ENCODE measurements around the gene EEF1A2.
A peak's percentile ranks its signal among the peaks of the same experiment; 100 is the strongest.

The EEF1A2 gene

GRCh38 chr20:63466861-63467260 lies 32.0 kb downstream of the EEF1A2 start:
- DNase-seq, result no peak

DNA sequence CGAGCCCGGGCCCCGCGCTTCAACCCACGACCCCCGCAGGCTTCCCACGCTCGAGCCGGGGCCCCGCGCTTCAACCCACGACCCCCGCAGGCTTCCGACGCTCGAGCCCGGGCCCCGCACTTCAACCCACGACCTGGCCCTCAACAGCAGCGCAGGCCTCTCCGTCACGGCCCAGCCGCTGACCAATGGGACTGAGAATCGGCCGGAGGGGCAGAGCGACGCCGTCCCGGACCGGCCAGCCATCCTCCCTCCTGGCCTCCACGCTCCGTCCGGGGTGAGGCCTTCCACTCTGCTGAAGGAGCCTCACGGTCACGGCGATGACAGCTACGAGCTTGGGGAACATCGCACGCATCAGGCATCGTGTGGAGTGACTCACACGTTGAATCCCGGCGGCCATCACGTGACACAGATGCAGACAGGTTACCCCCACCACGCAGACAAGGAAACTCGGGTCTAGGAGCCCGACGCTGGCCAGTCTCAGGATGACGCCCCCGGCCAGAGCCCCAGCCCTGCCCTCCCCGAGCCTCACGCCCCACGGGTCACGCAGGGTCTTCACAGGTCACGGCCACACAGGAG lies 32.5 kb downstream of the EEF1A2 start:
- no peak for DNase-seq

- DNase-seq, result peak; percentile 56
Observed at GRCh38 chr20:63465380-63466249, 33.3 kb downstream of the EEF1A2 start.

- no peak for DNase-seq
Observed at GRCh38 chr20:63464289-63464635, 34.6 kb downstream of the EEF1A2 start.

- DNase-seq, result no peak
Observed at GRCh38 chr20:63463400-63464288, 35.2 kb downstream of the EEF1A2 start.

GRCh38 chr20:63462244-63462643 lies 36.6 kb downstream of the EEF1A2 start:
- DNase-seq, result no peak

DNA sequence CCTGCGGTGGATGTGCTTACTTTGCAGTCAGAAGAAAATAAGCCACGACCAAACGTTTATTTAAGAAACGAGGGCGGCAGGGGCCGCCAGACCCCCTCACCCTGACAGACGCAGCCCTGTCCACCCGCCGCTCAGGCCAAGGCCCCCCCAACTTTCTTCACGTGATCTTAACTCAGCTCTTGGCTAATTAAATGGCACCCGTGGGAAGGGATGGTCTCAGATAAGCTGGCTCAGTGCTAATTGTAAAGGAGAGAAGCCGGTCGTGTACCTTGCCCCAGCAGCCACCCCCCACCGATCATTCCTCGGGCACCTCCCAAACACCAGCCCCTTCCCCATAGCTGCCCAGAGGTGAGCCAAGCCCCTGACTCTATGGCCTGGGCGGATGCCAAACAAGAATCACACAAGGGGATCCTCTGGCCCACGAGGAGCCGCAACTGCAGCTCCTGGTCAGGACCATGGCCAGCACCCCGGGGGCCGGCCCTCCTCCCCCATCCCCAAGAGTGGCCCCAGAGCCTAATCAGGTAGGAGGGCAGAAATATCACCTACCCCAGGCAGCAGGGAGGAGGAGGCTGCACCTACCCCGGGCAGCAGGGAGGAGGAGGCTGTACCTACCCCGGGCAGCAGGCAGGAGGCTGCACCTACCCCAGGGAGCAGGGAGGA lies 37.6 kb downstream of the EEF1A2 start:
- DNase-seq, result peak; percentile 57

DNA sequence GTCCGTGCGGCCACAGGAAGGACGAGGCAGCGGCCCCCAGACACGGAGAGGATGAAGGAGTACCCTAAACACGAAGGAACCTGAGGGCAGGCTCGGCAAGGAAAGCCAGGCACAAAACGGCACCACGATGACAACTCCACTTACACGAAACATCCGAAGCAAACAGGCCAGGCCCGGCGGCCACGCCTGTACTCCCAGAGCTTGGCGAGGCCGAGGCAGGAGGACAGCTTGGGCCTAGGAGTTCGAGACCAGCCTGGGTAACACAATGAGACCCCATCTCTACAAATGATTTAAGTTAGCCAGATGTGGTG lies 39.9 kb downstream of the EEF1A2 start:
- DNase-seq, result no peak

GRCh38 chr20:63458170-63459069 lies 40.5 kb downstream of the EEF1A2 start:
- DNase-seq, result no peak

DNA sequence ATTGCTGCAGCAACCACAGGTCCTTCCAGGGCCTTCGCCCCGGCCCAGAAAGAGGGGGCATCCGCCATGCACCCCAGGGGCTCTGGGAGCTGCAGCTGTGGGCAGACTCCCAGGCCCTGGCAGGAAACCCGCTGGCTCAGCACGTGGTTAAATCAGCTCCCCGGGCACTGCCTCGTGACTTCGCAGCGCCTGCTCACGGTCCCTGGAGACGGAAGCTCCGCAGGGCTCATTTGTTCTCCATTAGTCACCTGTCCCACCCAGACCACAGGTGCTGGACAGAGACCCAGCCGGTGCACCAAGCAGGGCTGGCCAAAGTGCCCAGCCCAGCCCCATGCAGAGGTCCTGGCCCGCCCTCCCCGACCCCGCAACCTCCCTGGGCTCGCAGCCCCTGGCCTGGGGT lies 41.1 kb downstream of the EEF1A2 start:
- DNase-seq, result peak; percentile 90

- no peak for DNase-seq
Observed at GRCh38 chr20:63456429-63457284, 42.2 kb downstream of the EEF1A2 start.

DNA sequence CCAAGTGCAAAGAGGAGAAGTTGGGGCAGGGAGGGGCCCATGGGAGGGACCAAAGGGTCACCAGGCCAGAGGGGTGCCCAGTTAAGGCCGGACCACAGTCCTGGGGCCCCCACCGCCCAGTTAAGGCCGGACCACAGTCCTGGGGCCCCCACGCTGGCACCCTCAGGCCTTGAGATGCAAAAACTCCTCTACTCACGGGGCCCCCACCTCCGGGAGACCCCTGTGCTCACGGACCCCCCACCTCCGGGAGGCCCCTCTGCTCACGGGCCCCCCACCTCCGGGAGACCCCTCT lies 43.4 kb downstream of the EEF1A2 start:
- no peak for DNase-seq

DNA sequence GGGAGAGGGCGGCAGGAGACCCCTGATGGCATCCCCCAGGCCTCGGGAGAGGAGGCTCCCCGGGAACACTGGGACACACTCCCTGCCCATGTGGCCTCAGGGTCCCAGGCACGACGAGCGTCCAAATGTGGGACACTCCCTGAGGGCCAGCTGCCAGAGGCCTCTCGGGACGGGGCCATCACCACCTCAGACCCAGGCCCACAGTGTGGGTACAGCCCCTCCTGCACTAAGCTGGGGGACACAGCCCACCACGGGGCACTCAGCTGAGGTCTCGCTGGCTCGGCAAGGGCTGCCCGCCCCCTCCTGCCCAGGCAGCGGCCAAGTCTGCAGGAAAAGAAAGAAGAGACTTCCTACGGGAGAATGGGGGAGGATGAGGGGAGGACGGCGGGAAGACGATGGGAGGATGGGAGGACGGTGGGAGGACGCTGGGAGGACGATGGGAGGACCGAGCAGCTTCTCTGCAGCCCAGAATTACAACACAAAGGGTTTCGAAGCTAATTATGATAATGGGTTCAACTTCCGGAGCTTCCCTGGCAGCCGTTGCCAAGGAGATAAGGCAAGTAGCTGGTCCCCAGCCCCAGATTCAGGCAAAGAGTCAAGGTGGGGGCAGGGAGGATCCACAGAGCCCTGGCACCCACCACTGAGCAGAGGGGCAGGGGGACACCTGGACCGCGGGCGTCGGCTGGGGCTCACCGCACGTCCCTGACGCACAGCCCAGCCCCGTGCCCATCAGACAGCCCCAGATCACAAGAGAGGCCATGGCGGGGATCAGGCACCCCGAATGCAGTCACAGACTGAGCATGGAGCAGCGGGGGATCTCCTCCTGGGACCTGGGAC lies 43.9 kb downstream of the EEF1A2 start:
- DNase-seq, result peak; percentile 28

DNA sequence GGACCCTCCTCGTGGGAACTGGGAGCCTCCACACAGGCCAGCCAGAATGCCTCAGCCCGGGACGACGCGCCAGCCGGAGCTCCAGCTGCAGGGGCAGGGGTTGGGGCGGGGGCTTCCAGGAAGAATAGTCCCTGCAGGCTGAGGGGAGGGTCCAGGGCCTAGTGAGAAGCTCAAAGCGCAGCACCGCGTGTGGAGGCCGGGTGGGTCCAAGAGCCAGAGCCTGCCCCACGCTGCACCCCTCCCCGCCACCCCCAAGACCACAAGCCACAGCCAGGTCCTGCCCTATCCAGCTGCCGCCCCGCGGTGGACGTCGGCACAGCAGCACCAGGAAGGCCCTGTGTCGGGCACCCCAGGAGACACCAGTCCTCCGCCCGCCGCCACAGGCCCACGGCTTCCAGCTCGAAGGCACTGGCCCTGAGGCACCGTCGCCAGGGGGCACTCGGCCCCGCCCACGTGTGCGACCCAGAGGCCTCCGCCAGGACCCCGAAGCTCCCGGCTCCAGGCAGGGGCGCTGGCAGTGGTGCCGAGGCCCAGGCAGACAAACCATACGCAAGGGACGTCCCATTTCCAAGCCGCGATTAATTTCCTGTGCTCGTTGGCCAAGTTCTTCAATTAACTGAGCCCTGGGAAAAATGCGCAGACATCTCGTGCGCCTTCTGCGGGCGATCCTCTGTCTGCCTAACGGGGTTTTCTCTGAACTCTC lies 45.9 kb downstream of the EEF1A2 start:
- peak; percentile 75 for DNase-seq

- no peak for DNase-seq
Observed at GRCh38 chr20:63452341-63452740, 46.5 kb downstream of the EEF1A2 start.

DNA sequence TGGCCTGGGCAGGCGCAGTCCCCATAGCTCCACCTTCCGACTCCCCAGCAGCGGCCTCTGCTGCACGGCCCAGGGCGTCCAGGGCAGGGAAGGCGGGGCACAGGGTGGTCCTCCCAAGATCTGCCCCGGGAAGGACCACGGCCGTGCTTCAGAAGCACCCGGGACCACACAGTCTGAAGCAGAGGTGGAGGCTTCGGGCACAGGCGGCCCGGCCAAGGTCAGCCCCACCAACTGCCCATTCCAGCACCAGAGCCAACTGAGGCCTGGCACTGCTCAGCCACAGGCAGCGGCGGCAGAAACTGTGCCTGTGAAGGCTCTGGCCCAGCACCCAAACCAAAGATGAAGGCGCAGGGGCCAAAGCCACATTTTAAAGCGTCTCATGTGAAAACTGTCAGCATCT lies 47.1 kb downstream of the EEF1A2 start:
- no peak for DNase-seq

- DNase-seq, result no peak
Observed at GRCh38 chr20:63449796-63450730, 48.8 kb downstream of the EEF1A2 start.

- DNase-seq, result no peak
Observed at GRCh38 chr20:63449025-63449424, 49.9 kb downstream of the EEF1A2 start.

GRCh38 chr20:63448031-63448430 lies 50.9 kb downstream of the EEF1A2 start:
- DNase-seq, result no peak

Measured in RPMI8226 (cell line).